Renal cortex interstitium (tissue), 11 donors: ENCODE measurements around the gene POLD4. TPM values are rescaled to one million over a fixed set of nuclear protein-coding genes. Genes with fewer than 3 reads are reported as not detected.
"Not testable (repeated sequence)": the region's sequence is repeated elsewhere in the genome, so short reads cannot be mapped to it uniquely, and the experiment has no call there.

Experiments used
- DNase-seq, 11 donors: peaks; one replicate each; pipeline ENCODE4 v3.0.0-alpha.2; 2013; ENCODE audit warnings: low read depth in 9 of 11, low spot score in 4 of 11; ENCODE audit errors: extremely low read depth in 1 of 11
- polyA plus RNA-seq, 3 donors: library from polyadenylated mRNA; unstranded; fragments of 120-200 nt; gene quantifications; one replicate each; pipeline ENCODE4 v1.2.1, GENCODE V29; 2013; ENCODE audit not compliant: insufficient read length in 3 of 3

Gene POLD4
- polyA plus RNA-seq, 3 donors: 16.3 to 38.7 (median 26.0) TPM

GRCh38 chr11:67345920-67346819, 7.2 kb downstream of the POLD4 start:
- no peak for DNase-seq

GRCh38 chr11:67345247-67345919, 8.0 kb downstream of the POLD4 start:
- DNase-seq: no peak

- DNase-seq: no peak
These were observed 9.1 kb downstream of the POLD4 start for GRCh38 chr11:67344264-67344663.

GRCh38 chr11:67337257-67337656, 16.1 kb downstream of the POLD4 start:
- no peak for DNase-seq

GRCh38 chr11:67332081-67332691, 21.2 kb downstream of the POLD4 start:
- no peak for DNase-seq

GRCh38 chr11:67323526-67323925, 29.8 kb downstream of the POLD4 start:
- no peak for DNase-seq

- DNase-seq: no peak
These were observed 31.3 kb downstream of the POLD4 start for GRCh38 chr11:67322049-67322448.

GRCh38 chr11:67321313-67321871, 32.0 kb downstream of the POLD4 start:
- no peak for DNase-seq

GRCh38 chr11:67320691-67321090, 32.7 kb downstream of the POLD4 start:
- no peak for DNase-seq

- DNase-seq: no peak
These were observed 33.3 kb downstream of the POLD4 start for GRCh38 chr11:67320011-67320410.

GRCh38 chr11:67318876-67319275, 34.5 kb downstream of the POLD4 start:
- DNase-seq: not testable (repeated sequence)

- no peak for DNase-seq
These were observed 35.3 kb downstream of the POLD4 start for GRCh38 chr11:67317888-67318555.

GRCh38 chr11:67317205-67317887, 36.0 kb downstream of the POLD4 start:
- DNase-seq: peak; percentile 93 to 99 (median 97)

- no peak for DNase-seq
These were observed 36.5 kb downstream of the POLD4 start for GRCh38 chr11:67316882-67317204.

GRCh38 chr11:67315325-67315909, 37.9 kb downstream of the POLD4 start:
- no peak for DNase-seq

GRCh38 chr11:67314218-67314617, 39.1 kb downstream of the POLD4 start:
- no peak for DNase-seq

GRCh38 chr11:67313125-67313890, 40.0 kb downstream of the POLD4 start:
- DNase-seq: no peak
